Measurements from ENCODE around the gene ESRRA. TPM values are rescaled to one million over a fixed set of nuclear protein-coding genes. Genes with fewer than 3 reads are reported as not detected.

The ESRRA gene
- 10 to 100 TPM; 18.9 to 25.0 (median 21.7) TPM for total RNA-seq (2021; fragmentation: NEBNext Ultra II Directional; extraction: Animal tissue kit (Norgen Biotek cat#: 25700))
- long read RNA-seq, partial matches to known transcripts: 1 of 3 reads
- long read RNA-seq, other reads (novel, unspliced or antisense): 2 of 3 reads

GRCh38 chr11:64305075-64305690 lies at the start of gene ESRRA:
Gene ESRRA (plus strand): TSS chr11:64305524. CDS start chr11:64307180, 1,656 bp downstream.
- TF ChIP-seq CTCF (IDR thresholded peaks at IDR 0.05): no peak
- Mint-ChIP-seq H3K27me3 (ENCODE audit: insufficient read depth) (peaks cover 12% of the 10 kb centered on the region), H3K4me1 (ENCODE audit: low read depth) (peaks cover 26% of the 10 kb centered on the region), H3K27ac (peak within 1 kb of the TSS; percentile 94), H3K9me3 (no peaks in the 10 kb centered on the region), H3K4me3 (peak within 1 kb of the TSS; percentile 96), H3K36me3 (ENCODE audit: low read depth) (no peaks in the 10 kb centered on the region)
- peak; percentile 94 for DNase-seq

- no peak overlapping the region for H3K27ac Mint-ChIP-seq
- DNase-seq: no peak
- no peak for TF ChIP-seq CTCF (IDR thresholded peaks at IDR 0.05)
- H3K4me1 Mint-ChIP-seq (ENCODE audit: low read depth): peaks cover 12% of the 10 kb centered on the region
- H3K4me3 Mint-ChIP-seq: no peak overlapping the region
- H3K9me3 Mint-ChIP-seq: no peaks in the 10 kb centered on the region
- H3K27me3 Mint-ChIP-seq (ENCODE audit: insufficient read depth): peaks cover 2% of the 10 kb centered on the region
- peaks cover 19% of the 10 kb centered on the region for H3K36me3 Mint-ChIP-seq (ENCODE audit: low read depth)
These were observed 49.0 kb upstream of the ESRRA start for GRCh38 chr11:64256300-64256699.

GRCh38 chr11:64258356-64258755 lies 47.0 kb upstream of the ESRRA start:
- no peak overlapping the region for H3K4me3 Mint-ChIP-seq
- H3K4me1 Mint-ChIP-seq (ENCODE audit: low read depth): peaks cover 16% of the 10 kb centered on the region
- H3K27ac Mint-ChIP-seq: no peak overlapping the region
- H3K9me3 Mint-ChIP-seq: no peaks in the 10 kb centered on the region
- no peak for DNase-seq
- no peak for TF ChIP-seq CTCF (IDR thresholded peaks at IDR 0.05)
- peaks cover 32% of the 10 kb centered on the region for H3K36me3 Mint-ChIP-seq (ENCODE audit: low read depth)
- peaks cover 4% of the 10 kb centered on the region for H3K27me3 Mint-ChIP-seq (ENCODE audit: insufficient read depth)

GRCh38 chr11:64258946-64259532 lies 46.3 kb upstream of the ESRRA start:
- DNase-seq: no peak
- H3K9me3 Mint-ChIP-seq: no peaks in the 10 kb centered on the region

GRCh38 chr11:64259533-64260067 lies 45.7 kb upstream of the ESRRA start:
- H3K36me3 Mint-ChIP-seq (ENCODE audit: low read depth): peaks cover 33% of the 10 kb centered on the region
- peaks cover 8% of the 10 kb centered on the region for H3K4me1 Mint-ChIP-seq (ENCODE audit: low read depth)
- H3K27me3 Mint-ChIP-seq (ENCODE audit: insufficient read depth): peaks cover 4% of the 10 kb centered on the region
- H3K4me3 Mint-ChIP-seq: no peak overlapping the region
- no peak for DNase-seq
- no peak for TF ChIP-seq CTCF (IDR thresholded peaks at IDR 0.05)
- no peaks in the 10 kb centered on the region for H3K9me3 Mint-ChIP-seq
- H3K27ac Mint-ChIP-seq: peak overlapping the region; percentile 42; the same call in 1 of the 2 replicates

More at GRCh38 chr11:64258946-64259532, 46.3 kb upstream of the ESRRA start:
- Mint-ChIP-seq H3K27ac (no peak overlapping the region), H3K4me1 (ENCODE audit: low read depth) (peaks cover 9% of the 10 kb centered on the region), H3K4me3 (no peak overlapping the region), H3K36me3 (ENCODE audit: low read depth) (peaks cover 33% of the 10 kb centered on the region), H3K27me3 (ENCODE audit: insufficient read depth) (peaks cover 4% of the 10 kb centered on the region)
- TF ChIP-seq CTCF (IDR thresholded peaks at IDR 0.05): no peak
